ENCODE measurements around the gene SUN2.

DNA sequence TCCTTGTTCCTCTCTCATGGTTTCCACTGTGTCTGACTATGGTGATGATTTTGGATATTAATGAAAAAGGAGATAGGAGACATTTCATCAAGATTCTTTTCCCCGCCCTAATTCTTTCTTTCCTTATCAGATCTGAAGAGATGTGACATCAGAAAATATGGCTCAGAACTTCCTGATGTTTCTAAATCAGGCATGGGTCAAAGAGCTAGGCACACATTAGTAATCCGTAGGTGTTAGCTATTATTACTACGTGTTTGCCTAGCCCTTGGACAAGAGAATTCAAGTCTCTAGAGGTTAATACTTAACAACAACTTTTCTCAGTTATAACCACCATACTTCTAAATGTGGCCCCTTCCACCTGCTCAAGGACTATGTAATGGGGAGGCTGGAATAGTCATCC, 60.9 kb downstream of the SUN2 start:
- no peak for TF ChIP-seq POLR2A (IDR thresholded peaks at IDR 0.05)
- TF ChIP-seq, protein P1, sequence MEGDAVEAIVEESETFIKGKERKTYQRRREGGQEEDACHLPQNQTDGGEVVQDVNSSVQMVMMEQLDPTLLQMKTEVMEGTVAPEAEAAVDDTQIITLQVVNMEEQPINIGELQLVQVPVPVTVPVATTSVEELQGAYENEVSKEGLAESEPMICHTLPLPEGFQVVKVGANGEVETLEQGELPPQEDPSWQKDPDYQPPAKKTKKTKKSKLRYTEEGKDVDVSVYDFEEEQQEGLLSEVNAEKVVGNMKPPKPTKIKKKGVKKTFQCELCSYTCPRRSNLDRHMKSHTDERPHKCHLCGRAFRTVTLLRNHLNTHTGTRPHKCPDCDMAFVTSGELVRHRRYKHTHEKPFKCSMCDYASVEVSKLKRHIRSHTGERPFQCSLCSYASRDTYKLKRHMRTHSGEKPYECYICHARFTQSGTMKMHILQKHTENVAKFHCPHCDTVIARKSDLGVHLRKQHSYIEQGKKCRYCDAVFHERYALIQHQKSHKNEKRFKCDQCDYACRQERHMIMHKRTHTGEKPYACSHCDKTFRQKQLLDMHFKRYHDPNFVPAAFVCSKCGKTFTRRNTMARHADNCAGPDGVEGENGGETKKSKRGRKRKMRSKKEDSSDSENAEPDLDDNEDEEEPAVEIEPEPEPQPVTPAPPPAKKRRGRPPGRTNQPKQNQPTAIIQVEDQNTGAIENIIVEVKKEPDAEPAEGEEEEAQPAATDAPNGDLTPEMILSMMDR (IDR thresholded peaks at IDR 0.05): no peak

Data from right lobe of liver (tissue), 4 donors.